Measurements from ENCODE around the gene SOX1. TPM values are rescaled to one million over a fixed set of nuclear protein-coding genes. Genes with fewer than 3 reads are reported as not detected.

Gene SOX1
- total RNA-seq, 1 donor from 2014 or later, result not detected

DNA sequence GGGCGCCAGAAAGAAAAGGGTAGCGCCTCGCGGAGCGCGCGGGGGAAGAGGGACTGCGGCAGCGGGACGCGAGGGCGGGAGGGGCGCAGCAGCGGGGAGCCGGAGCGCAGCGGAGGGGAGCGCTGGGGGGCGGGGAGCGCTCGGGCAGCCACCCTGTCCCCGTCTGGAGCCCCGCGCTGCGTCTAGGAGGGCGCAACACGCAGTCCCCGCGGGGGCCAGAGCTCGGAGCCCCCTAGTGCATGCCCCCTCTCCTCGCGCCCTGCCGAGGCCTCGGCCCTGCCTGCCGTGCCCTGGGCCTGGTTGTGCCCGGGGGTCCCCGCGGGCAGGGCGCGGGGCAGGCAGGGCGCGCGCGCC is 37.9 kb downstream of the SOX1 start:
- intact Hi-C loops (cut with micrococcal nuclease), result loop anchor here (5.0 kb wide), 1 partner anchor 43 kb away; no protein-coding TSS in a partner anchor

DNA sequence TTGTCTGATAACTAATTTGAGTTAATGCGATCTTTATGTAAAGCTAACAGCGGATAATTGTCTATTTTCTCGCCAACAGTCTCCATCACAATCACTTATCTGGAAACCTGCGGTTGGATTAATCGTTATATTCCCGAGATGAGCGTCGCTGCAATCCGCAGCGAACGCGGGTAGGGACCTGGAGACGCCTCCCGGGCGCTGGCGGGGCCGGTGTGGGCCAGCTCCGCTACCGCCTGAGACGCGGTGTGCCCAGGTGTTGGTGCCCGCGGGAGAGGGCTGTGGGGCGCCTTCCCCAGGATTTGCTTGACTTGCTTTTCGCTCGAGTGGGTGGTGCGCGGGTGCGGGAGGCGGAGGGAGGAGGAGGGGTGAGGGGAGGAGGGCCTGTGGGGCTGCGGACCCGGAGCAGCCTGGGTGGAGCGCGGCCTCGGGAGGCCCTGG is 38.3 kb downstream of the SOX1 start:
- intact Hi-C loops (cut with micrococcal nuclease), result loop anchor here (5.0 kb wide), 1 partner anchor 43 kb away; no protein-coding TSS in a partner anchor

DNA sequence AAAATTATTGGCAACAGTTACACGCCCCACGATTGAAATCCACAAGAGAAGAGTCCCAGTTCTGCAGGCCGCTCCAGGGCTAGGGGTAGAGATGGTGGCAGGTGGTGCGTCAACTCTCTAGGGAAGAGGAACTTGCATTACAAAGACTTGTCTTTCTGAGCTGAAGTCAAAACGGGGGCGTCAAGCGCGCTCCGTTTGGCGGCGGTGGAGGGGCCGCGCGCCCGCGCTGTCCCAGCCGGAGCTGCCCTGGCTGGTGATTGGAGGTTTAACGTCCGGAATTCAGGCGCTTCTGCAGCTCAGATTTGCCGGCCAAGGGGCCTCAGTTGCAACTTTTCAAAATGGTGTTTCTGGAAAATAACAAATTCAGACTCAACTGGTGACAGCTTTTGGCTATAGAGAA is 38.9 kb downstream of the SOX1 start:
- intact Hi-C loops (cut with micrococcal nuclease), result loop anchor here (5.0 kb wide), 1 partner anchor 44 kb away; no protein-coding TSS in a partner anchor

DNA sequence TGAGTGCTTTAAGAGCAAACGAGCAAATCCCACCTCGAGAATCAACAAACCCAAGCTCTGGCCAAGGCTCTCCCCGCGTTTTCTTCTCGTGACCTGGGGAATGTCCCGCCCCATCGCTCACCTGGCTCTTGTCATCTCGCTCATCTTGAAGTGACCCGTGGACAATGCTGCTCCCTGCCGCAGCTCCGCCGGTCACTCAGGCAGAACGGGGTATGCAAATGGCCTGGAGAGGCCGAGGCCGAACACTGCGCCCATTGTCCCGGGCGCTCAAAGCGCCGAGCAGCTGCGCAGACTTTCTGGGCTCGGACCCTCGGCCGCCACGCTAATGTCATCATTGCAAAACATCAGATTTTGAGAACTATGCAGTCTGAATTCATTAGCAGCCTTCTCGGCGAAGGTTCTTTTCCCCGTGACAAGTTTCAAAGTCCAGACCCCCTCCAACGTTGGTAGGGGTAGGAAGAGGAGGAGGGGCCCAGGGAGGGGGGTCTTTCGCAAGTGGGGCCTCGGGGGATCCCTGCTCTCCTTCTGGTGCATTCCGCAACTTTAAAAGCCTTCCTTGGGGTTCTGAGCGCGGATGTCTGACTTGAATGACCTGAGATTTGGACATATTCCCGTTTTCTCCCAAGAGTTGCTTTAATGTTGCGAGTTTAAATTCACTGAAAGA is 39.7 kb downstream of the SOX1 start:
- intact Hi-C loops (cut with micrococcal nuclease), result loop anchor here (5.0 kb wide), 1 partner anchor 44 kb away; no protein-coding TSS in a partner anchor

DNA sequence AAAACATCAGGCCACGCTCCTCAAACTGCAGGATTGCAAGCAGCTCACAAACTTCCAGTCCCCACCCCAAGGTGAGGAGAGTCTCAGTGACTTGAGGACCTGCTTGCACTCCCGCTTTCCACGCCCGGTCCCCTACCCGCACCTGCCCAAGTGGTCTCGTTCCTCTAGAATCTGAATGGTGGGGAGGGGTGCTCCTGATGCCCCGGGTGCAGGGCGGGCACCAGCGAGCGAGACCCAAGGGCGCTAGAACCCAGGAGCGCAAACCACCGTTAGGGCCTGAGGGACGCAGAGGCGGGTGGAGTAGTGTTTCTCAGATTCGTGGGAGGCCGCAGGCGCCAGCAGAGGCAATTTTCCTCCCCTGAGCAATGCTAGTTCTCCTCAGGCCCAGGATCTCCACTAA is 40.3 kb downstream of the SOX1 start:
- intact Hi-C loops (cut with micrococcal nuclease), result loop anchor here (5.0 kb wide), 1 partner anchor 45 kb away; no protein-coding TSS in a partner anchor

DNA sequence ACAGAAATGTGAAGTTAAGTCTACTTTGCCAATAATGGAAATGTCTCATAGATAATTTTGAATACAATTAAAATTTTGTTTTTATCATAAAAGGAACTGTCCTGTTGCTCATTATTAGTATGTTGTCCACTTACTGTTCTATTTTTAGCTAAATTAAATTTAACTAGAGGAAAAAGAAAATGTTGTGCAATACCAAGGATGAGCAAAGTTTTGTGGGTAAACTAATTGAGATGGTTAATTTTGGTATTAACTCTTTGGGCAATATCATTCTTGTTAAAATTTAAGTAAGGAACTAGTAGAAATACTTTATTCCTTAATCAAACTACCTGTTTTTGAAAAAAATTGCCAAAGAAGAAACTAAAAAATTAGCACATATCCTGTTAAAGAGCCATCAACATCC is 43.5 kb downstream of the SOX1 start:
- intact Hi-C loops (cut with micrococcal nuclease), result no loop called here

DNA sequence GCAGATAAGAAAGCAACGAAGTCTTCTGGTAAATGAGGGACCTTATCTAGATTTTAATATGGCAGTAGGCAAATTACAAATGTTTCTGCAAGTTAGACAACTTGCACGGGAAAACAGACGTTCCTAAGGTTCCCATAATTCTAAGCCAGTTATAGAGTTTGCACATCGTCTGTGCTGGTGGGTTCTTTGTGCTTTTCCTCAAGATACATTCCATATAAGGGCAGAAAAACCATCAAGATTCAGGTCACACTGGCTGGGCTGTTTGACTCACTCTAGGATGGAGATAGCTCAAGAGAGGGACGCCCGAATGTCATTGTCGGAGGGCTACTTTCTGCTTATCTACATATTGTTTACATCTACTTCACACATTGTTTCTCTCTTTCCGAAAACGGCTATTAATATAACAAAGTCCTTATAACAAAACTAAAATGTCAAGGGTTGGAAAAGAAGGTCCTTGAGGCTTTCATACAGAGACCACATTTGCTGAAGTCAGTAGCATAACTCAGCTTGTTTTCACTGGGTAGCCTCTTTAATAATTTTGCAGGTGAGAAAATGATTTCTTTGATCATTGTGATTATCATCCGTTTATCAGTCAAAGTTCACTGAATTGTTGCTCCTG is 44.4 kb downstream of the SOX1 start:
- intact Hi-C loops (cut with micrococcal nuclease), result no loop called here

DNA sequence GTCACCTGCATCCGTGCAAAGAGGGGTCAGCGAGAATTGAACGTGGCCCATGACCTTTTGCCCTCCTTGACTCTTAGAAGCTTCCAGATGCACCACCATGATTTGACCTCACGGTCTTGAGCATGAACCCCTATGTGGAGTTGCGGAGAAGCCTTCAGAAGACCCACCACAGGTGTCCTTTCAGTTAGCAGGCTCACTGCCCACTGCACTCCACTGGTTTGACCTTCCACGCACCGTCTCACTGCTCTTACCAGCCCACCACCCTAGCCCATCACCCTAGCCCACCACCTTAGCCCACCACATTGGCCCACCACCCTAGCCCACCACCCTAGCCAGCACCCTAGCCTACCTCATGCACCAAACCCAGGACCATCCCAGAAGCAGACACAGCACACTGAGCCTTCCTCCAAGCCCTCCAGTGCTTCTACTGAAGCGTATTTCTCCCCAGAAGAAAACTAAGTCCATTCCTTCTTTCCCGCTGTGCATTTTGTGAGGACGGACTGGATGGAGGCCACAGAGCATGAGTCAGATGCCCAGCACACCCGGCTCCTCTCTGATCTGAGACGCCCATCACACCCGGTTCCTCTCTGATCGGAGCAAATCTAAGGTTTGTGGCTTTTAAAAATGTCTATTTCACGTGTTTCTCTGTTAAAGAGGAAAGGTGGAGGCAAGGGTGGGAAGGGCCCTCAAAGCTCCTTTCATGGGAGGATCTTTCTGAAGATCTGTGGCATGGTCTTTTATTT is 45.8 kb downstream of the SOX1 start:
- intact Hi-C loops (cut with micrococcal nuclease), result no loop called here

DNA sequence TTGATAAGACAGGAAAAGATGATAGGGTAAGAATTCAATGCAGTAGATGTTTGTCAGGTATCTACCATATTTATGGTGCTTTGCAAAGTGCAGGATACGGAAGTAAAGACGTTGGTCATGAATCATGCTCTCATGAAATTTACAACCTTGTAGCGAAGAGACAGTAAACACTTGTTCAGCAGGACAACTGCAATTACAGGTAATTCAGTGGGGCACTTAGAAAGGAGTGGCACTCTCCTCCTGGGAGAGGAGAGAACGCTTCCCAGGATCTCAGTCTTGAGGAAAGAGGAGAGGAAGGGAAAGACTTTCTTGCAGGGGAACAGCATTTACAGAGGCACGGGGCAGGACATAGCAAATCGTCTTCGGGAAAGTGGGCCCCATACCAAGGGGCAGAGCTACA is 46.4 kb downstream of the SOX1 start:
- intact Hi-C loops (cut with micrococcal nuclease), result no loop called here

DNA sequence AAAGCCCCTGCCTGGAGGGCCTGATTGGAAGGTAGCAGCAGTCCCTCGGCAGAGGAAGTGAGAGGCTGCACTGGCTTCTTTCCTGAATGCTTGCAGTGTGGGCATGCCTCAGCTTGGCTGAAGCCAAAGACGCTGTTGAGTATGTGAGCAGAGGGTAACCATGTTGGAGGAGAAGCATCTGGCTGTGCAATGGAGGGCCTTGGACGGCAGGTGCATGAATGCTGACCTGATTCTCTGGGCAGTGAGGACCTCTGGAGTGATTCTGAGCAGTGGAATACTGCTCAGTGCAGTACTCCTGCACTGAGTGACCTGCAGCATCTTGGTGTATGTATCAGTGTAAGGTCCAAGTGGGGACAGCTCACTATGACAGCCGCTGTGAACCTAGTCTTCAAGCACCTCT is 46.9 kb downstream of the SOX1 start:
- intact Hi-C loops (cut with micrococcal nuclease), result no loop called here

DNA sequence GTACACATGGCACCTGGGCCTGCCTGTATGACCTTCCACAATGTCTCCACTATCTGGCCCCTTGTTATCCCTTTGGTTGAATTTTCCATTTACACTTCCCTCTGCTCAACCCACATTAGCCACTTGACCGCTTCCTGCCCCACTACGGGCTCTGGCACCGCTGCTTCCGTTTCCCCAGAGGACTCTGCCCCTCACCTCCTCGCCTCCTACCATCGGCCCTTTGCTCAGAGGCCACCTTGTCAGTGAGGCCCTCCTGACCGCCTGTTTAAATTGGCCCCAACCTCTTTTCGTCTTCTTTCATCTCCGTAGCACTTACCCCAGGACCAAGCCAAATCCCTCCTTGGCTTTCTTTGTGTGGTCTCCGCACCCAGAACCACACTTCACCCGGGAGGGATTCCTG is 47.4 kb downstream of the SOX1 start:
- intact Hi-C loops (cut with micrococcal nuclease), result no loop called here

DNA sequence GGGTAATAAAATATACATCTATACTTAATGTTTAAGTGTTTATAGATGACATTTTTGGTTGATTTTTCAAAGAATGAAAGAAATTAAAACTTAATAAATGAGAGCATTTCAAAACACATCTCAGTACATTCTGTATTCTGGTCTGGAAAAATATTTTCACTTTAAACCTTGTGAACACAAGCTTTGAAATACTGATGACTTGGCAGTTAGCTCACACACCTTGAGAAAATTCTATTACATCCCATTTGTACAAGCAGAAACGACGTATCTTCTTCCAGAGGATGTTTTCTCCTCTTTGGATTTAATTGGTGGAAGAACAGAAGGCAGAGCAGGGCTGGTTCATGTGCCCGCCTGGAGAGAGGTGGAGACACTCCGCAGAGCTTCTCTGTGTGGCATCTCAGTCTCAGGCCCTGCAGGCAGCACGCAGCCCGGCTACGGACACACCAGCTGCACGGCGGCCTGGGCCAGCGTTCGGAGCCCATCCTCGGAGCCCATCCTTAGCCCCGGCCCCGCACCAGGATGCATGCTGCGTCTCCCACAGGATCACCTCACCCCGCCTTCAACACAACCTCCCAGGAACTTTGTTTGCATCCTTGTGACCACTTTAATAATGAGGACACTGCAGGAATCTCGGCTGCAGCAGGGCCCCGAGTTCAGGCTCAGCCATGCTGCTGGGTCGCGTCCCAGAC is 48.6 kb downstream of the SOX1 start:
- intact Hi-C loops (cut with micrococcal nuclease), result no loop called here

DNA sequence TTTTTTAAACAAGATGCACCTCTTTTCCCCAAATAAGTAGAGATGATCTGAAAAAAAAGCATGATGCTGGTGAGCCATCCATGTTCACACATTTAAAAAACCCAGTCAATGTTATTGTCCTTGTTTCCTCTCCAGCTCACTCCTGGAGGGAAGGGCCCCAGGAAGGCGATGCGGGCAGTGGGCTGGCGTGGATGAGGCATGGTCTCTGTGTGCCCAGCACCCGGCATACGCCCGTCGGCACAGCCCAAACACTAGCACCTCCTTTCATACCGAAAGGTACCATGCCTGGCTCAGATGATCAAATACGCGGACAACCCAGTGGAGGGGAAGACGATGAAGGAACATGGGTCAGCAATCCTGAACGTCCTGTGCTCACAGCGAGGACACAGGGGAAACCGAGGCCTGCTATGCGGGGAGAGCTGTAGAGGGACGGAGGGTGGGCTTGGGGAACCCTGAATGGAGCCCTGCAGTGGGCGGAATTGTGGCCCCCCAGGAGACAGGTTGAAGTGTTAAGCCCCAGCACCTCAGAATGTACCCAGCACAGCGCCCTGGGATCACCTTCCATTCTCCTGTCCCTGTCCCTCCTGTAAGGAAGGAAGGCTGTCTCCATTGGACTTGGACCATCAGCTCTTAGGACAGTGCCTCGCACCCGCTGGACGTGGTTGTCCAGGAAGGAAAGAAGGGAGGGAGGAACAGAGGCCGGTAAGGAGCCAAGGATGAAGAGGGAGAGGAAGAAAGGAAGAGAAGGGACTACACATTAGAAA is 49.4 kb downstream of the SOX1 start:
- intact Hi-C loops (cut with micrococcal nuclease), result no loop called here

DNA sequence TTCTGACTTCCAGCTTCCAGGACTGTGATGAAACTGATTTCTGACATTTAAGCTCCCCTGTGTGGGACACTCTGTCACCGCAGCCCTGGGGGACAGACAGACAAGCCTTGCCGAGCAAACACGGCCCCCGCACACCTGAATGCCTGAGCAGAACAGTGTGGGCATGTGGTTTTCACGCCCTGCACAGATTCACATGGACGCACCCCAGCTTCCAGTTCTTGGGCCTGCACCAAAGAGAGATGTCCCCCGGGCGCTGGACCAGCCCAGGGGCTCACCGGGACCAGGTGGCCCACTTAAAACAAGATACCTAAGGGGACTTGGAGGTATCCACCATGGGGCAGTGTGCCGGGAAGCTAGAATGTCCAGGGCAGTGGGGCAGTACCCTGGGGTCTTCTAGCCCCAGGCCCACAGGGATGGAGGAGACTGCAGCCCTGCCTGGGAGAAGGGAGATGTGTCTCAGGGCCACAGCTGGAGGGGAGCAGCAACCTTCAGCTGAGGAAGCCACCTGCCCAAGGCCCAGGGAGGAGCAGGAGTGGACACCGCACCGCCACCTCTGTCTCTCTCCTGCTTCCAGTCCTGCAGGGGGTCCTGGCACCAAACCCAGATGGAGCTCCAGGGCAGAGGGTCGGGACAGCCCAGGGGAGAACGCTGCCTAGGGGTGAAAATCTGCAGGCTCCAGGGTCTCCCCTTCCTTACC is 50.5 kb downstream of the SOX1 start:
- intact Hi-C loops (cut with micrococcal nuclease), result no loop called here

DNA sequence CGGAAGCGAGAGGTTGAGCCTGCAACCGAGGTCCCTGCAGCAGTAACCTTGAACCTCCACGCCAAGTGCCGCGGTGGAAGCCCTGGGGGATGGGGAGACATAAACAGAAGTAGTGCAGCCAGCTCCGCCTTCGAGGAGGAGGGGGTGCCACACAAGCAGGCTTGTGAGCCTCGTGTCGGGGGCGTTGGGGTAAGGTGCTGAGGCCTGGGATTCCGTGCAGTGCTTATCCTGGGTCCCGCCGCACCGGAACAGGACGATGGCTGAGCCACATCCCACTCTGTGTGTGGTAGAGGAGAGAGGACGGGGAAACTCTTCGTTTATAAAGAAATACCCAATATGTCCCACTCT is 51.0 kb downstream of the SOX1 start:
- intact Hi-C loops (cut with micrococcal nuclease), result no loop called here

DNA sequence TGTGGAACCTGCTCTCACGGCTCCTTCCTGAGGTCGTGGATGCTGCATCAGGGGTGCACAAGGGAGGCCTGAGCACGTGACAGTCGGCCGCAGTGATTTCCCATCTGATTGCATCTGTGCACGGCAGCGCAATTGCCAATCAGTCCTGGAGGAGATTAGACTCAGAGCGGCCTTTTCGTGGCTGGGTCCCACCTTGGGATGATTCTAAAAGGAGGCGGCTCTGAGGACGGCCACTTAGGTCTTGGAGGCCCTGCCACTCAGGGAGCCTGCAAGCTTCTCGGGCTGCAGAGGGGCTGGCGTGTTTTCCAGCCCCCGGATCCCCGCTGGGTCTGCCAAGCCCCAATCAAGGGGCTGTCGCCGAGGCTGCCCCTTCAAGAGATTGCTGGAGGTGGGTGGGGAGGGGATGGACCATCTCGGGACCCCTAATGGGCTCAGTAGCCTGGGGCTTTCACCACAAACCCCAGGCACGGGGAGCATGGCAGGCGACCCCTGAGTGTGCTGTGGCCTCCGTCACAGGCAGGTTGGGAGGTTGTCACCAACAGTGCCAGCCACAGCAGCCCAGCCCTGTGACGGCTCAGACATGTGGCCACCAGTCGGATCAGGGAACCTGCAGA is 51.6 kb downstream of the SOX1 start:
- intact Hi-C loops (cut with micrococcal nuclease), result no loop called here

DNA sequence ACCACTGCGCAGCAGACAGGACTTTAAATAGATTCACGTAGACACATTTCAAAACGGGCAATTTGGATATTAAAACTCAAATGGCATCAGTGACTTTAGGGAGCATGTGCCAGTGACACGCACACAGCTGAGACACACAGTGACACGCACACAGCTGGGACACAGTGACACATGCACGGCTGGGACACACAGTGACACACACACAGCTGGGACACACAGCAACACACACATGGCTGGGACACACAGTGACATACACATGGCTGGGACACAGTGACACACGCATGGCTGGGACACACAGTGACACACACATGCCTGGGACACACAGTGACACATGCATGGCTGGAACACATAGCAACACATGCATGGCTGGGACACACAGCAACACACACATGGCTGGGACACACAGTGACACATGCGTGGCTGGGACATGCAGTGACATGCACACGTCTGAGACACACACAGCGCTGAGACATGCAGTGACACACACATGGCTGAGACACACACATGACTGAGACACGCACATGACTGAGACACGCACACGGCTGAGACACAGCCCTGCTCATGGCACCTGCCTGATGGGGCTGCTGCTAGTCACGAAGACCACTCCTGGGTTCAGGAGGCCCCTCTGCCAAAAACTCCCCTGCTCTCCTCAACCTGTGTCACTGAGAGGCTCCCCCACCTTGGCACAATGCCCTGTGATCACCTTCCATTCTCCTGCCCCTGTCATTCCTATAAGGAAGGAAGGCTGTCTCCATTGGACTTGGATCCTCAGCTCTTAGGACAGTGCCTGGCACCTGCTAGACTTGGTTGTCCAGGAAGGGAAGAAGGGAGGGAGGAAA is 52.5 kb downstream of the SOX1 start:
- intact Hi-C loops (cut with micrococcal nuclease), result no loop called here

DNA sequence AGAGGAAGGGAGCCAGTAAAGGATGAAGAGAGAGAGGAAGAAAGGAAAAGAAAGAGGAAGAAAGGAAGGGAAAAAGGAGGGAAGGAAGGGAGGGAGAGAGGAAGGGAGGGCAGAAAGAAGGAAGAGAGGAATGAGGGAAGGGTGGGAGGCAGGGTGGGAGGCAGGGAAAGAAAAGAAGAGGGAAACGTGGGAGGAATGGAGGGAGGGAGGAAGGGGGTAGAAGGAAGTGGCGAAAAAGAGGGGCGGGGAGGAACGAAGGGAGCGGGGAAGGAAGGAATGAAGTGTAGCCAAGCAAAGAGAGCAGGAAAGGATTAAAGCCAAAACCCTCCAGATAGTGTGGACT is 53.1 kb downstream of the SOX1 start:
- intact Hi-C loops (cut with micrococcal nuclease), result no loop called here
